Activated B cell treated with CpG ODN at 0.5 μM for 24 hours (primary cell): ENCODE data around the gene ALDH2. TPM values are rescaled to one million over a fixed set of nuclear protein-coding genes. Genes with fewer than 3 reads are reported as not detected.

Source experiments
- ATAC-seq: fragments of 200-7000 bp; cut with Tn5 transposase; one replicate; pipeline ENCODE4 v1.10.0; 2021; ENCODE audit warnings: low read depth, mild to moderate bottlenecking, moderate library complexity
- CTCF ChIA-PET: fragments of 350-600 bp; sonication (Branson Sonifier 250); formaldehyde crosslinking; loops from one replicate; lab custom pipeline; 2021; ENCODE audit warnings: antibody characterized with exemption; lab: Charles Lee
- POLR2A ChIA-PET: fragments of 350-600 bp; sonication (Branson Sonifier 250); formaldehyde crosslinking; loops from one replicate; lab custom pipeline; 2021; ENCODE audit warnings: antibody characterized with exemption; lab: Charles Lee
- DNase-seq: peaks from one replicate; pipeline ENCODE4 v3.0.0; 2022
- H3K27ac Mint-ChIP-seq: one replicate; pipeline ENCODE4 v1.8.0; 2020; ENCODE audit warnings: mixed read lengths
- H3K27me3 Mint-ChIP-seq: one replicate; pipeline ENCODE4 v1.8.0; 2021; ENCODE audit warnings: mixed read lengths
- H3K36me3 Mint-ChIP-seq: one replicate; pipeline ENCODE4 v1.8.0; 2021; ENCODE audit warnings: low read depth, mixed read lengths
- H3K4me1 Mint-ChIP-seq: one replicate; pipeline ENCODE4 v1.8.0; 2021; ENCODE audit warnings: mixed read lengths
- H3K4me3 Mint-ChIP-seq: one replicate; pipeline ENCODE4 v1.8.0; 2020; ENCODE audit warnings: mild to moderate bottlenecking, mixed read lengths
- H3K9me3 Mint-ChIP-seq: one replicate; pipeline ENCODE4 v1.8.0; 2020; ENCODE audit warnings: mixed read lengths
- CTCF ChIP-seq: fragments of 200-600 bp; IDR thresholded peaks from one replicate; pipeline ENCODE4 v1.8.0; 2022; ENCODE audit warnings: antibody characterized with exemption, mild to moderate bottlenecking
- intact Hi-C: fragments of 100-400 bp; cut with micrococcal nuclease; formaldehyde crosslinking; loops from one replicate; pipeline ENCODE4 v1.15.1; 2024
- total RNA-seq: library from RNA; stranded (reverse); gene quantifications from 2 replicates; pipeline ENCODE4 v1.2.3, GENCODE V29; 2022

Gene ALDH2
- total RNA-seq, 1 donor from 2014 or later: 36.0 TPM

GRCh38 chr12:111754671-111755070, 12.1 kb upstream of the ALDH2 start:
- POLR2A ChIA-PET: interaction anchor here (1.1 to 2.0 kb wide), 3 partner anchors 8 to 37 kb away, joined by 4 to 5 read pairs (median 4); no protein-coding TSS in a partner anchor
- no peaks in the 10 kb centered on the region for H3K9me3 Mint-ChIP-seq
- no peak for DNase-seq
- H3K4me1 Mint-ChIP-seq: peaks cover 27% of the 10 kb centered on the region
- TF ChIP-seq CTCF: no peak
- no peaks in the 10 kb centered on the region for H3K27me3 Mint-ChIP-seq
- H3K4me3 Mint-ChIP-seq: no peak overlapping the region
- CTCF ChIA-PET: interaction anchor here (2.6 to 5.6 kb wide), 3 partner anchors 20 to 58 kb away, joined by 12 to 146 read pairs (median 57); no protein-coding TSS in a partner anchor
- ATAC-seq: no peak
- peaks cover 29% of the 10 kb centered on the region for H3K36me3 Mint-ChIP-seq
- intact Hi-C loops: no loop called here
- no peak overlapping the region for H3K27ac Mint-ChIP-seq

GRCh38 chr12:111756196-111756595, 10.5 kb upstream of the ALDH2 start:
- Mint-ChIP-seq H3K27ac (no peak overlapping the region), H3K4me1 (peaks cover 41% of the 10 kb centered on the region), H3K4me3 (no peak overlapping the region), H3K27me3 (no peaks in the 10 kb centered on the region), H3K36me3 (peaks cover 20% of the 10 kb centered on the region), H3K9me3 (no peaks in the 10 kb centered on the region)
- ChIA-PET POLR2A (no interaction called here), CTCF (interaction anchor here (5.4 to 5.6 kb wide), 2 partner anchors 31 to 56 kb away, joined by 57 to 146 read pairs; no protein-coding TSS in a partner anchor)
- intact Hi-C loops: no loop called here
- no peak for DNase-seq
- no peak for TF ChIP-seq CTCF
- no peak for ATAC-seq

GRCh38 chr12:111756681-111757080, 10.1 kb upstream of the ALDH2 start:
- no peak for TF ChIP-seq CTCF
- intact Hi-C loops: loop anchor here (1.0 kb wide), 1 partner anchor 32 kb away; no protein-coding TSS in a partner anchor
- Mint-ChIP-seq H3K27ac (no peak overlapping the region), H3K27me3 (no peaks in the 10 kb centered on the region), H3K4me1 (peaks cover 46% of the 10 kb centered on the region), H3K4me3 (no peak overlapping the region), H3K36me3 (peaks cover 20% of the 10 kb centered on the region), H3K9me3 (no peaks in the 10 kb centered on the region)
- DNase-seq: no peak
- no peak for ATAC-seq
- POLR2A ChIA-PET: interaction anchor here (0.6 to 4.5 kb wide), 5 partner anchors 11 to 56 kb away, joined by 3 to 32 read pairs (median 3); partner anchors contain the start of gene ALDH2
- CTCF ChIA-PET: interaction anchor here (5.6 kb wide), 1 partner anchor 56 kb away, joined by 146 read pairs; no protein-coding TSS in a partner anchor

- ATAC-seq: peak; percentile 76
- H3K27ac Mint-ChIP-seq: peak overlapping the region; percentile 46
- ChIA-PET POLR2A (interaction anchor here (0.5 to 4.5 kb wide), 8 partner anchors 10 to 645 kb away, joined by 3 to 32 read pairs (median 3); partner anchors contain the start of gene ALDH2), CTCF (interaction anchor here (1.0 kb wide), 1 partner anchor 55 kb away, joined by 4 read pairs; no protein-coding TSS in a partner anchor)
- H3K36me3 Mint-ChIP-seq: peaks cover 20% of the 10 kb centered on the region
- H3K9me3 Mint-ChIP-seq: no peaks in the 10 kb centered on the region
- no peak for DNase-seq
- intact Hi-C loops: loop anchor here (1.0 kb wide), 1 partner anchor 31 kb away; no protein-coding TSS in a partner anchor
- H3K4me3 Mint-ChIP-seq: peak overlapping the region; percentile 38
- TF ChIP-seq CTCF: no peak
- peaks cover 54% of the 10 kb centered on the region for H3K4me1 Mint-ChIP-seq
- no peaks in the 10 kb centered on the region for H3K27me3 Mint-ChIP-seq
These were observed 9.2 kb upstream of the ALDH2 start for GRCh38 chr12:111757361-111758119.

- no peak for TF ChIP-seq CTCF
- ATAC-seq: no peak
- Mint-ChIP-seq H3K4me3 (peak overlapping the region; percentile 38), H3K36me3 (peaks cover 20% of the 10 kb centered on the region), H3K9me3 (no peaks in the 10 kb centered on the region), H3K27ac (peak overlapping the region; percentile 46), H3K27me3 (no peaks in the 10 kb centered on the region), H3K4me1 (peaks cover 60% of the 10 kb centered on the region)
- intact Hi-C loops: no loop called here
- ChIA-PET POLR2A (interaction anchor here (0.6 to 4.5 kb wide), 5 partner anchors 9 to 644 kb away, joined by 3 to 32 read pairs (median 3); partner anchors contain the start of gene ALDH2), CTCF (interaction anchor here (1.0 kb wide), 1 partner anchor 54 kb away, joined by 4 read pairs; no protein-coding TSS in a partner anchor)
- no peak for DNase-seq
These were observed 8.6 kb upstream of the ALDH2 start for GRCh38 chr12:111758120-111758561.
